HG03066 (cell line): ENCODE measurements around the gene ZNF75A.
"Not testable (repeated sequence)": the region's sequence is repeated elsewhere in the genome, so short reads cannot be mapped to it uniquely, and the experiment has no call there.

Experiments used
- ATAC-seq: cut with Tn5 transposase; IDR thresholded peaks from one replicate; pipeline ENCODE4 v1.9.1; 2021; ENCODE audit warnings: low read depth; ENCODE audit not compliant: unreplicated experiment

ZNF75A gene

DNA sequence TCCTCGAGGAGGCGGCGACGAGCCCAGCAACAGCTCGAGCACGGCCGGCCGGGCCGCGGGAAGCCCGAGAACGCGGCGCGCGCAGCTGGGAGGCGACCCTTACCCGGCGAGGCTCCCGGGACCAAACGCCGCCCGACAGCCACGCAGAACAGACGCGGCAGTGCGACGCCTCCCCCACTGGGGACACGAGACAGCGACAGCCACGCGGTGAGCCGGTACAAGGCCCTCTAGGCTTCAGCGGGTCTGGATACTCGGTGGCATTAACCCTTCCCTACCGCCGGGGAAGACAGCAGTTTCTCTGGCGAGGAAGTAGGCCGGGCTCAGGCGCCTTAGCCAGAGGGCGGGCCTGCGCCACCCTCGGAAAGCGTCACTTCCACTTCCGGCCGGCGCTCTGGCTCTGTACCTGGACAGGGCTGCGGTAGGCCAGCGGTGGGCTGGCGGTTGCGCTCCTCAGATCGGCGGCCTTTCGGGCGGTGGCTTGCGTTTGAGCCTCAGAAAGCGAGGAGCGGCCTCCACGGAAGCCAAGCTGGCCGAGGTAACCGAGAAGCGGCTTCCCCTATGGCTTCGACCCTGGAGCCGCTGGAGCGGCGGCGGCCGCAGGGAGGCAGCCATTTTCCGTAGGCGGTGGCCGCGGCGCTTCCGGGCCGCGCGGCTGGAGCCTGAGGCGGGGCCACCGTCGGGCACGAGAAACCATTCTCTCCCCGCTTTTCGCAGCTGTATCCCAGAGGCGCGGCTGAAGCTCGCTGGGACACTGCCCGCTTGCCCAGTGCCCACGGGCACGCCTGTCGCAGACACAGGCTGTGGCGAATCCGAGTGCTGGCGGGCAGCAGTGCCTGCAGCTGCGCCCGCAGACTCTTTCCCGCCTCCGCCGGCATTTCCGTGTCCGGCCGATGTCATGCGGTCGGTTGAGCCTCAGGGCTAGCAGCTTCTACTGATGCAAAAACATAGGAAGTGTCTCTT, at the start of gene ZNF75A, which contains the start of gene TIGD7:
TSS of gene ZNF75A (plus strand) at position 389 of the 960 bp plus-strand sequence. CDS start 2,932 bp downstream, outside the sequence.
TSS of gene TIGD7 (minus strand) at position 322 of the 960 bp plus-strand sequence. CDS start 4,816 bp downstream, outside the sequence.
- peak; percentile 92 for ATAC-seq

DNA sequence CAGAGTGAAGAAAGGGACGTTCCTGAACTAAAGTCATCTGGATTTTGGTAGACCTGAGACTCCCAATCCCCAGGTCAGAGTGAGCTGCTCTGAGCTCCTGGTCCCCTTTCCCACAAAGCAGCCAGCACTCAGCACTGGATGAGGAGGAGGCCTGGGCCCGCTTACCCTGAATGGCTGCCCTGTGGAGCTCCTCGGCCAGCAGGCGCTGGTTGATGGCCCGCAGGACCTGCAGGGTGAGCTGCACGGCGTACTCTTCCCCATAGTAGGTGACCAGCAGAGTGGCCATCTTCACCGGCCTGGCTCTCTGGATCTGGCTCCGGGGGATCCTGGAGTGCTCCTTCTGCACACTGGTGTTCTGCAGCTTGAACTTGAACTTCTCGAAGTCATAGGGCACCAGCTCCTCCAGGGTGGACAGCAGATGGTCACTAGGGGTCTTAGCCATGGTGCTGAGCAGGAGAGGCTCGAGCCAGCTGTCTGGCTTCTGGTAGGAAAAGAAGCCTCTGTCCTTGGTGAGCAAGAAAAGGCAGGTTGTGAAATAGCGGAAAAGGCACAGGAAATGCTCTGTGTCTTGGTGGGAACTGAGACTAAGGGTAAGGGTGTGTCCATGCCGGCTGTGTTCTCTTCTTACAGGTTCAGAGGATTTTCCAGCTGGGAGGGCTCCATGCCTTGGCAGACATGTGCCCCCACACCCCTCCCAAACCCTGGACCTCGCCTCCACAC, 49.0 kb upstream of the ZNF75A start, which contains the start of gene MEFV:
TSS of gene MEFV (minus strand) at position 488 of the 720 bp plus-strand sequence. CDS start at position 442, 46 bp downstream.
- ATAC-seq: no peak

- no peak for ATAC-seq
These were observed 48.3 kb upstream of the ZNF75A start for GRCh38 chr16:3256866-3257465.

GRCh38 chr16:3259836-3260235, 45.5 kb upstream of the ZNF75A start:
- ATAC-seq: no peak

DNA sequence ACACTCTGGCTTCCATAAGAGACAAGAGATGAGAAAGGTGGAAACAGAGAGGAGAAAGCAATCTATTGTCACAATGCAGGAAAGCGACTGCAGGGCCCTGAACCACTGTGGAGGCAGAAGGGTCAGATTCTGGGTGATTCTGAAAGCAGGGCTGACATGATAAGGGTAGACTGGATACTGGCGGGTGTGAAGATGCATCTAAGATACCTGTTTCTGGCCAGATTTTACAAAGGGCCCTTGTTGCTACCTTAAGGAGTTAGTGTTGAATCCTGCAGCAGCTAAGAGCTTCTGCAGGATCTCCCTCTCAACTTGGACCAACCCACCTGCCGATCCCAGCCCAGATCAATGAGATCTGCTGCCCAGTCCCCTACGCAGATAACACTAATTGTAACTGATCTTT, 42.8 kb upstream of the ZNF75A start:
- no peak for ATAC-seq

DNA sequence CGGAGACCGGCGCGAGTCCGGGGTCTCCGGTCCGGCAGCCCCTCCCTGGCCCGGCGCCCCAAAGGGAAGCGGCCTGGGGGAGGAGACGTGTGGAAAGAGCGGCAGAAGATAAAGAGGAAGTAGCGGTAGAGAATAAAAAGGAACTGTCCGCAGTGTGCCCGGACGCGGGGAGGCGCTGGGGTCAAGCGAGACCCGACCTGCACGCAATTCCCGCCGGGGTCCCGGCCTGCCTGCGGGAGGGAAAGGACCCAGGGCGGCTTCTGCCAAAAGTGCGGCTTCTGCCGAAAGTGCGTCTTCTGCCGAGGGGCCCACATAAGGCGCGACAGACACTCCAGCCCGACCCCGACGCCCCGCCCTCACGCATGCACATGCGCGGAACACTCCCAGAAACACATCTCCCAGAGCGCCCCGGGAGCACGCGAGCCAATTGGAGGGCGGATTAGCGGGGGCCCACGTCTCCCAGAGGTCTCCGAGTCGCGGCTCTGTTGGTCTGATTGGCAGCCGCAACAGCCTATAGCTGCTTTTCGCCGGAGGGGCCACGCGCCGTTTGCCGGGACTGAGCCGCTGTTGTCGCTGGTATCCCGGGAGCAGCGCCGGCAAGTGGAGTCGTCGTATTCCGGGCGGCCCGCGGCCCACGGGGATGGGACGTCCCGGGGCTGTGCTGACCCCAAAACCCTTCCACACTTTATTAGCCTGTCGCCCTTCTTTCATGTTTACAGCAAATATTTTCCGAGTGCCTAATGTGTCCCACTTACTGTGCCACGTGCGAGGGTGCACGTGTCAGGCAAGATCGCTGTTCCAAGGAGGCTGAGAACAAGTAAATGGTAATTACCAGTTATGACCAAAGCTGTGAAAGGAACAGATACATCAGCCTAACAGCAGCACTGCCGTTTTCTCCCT, 40.9 kb upstream of the ZNF75A start:
- ATAC-seq: peak; percentile 80

GRCh38 chr16:3266873-3267537, 38.3 kb upstream of the ZNF75A start:
- no peak for ATAC-seq

GRCh38 chr16:3268294-3268693, 37.0 kb upstream of the ZNF75A start:
- no peak for ATAC-seq

GRCh38 chr16:3270718-3271117, 34.6 kb upstream of the ZNF75A start:
- not testable (repeated sequence) for ATAC-seq

DNA sequence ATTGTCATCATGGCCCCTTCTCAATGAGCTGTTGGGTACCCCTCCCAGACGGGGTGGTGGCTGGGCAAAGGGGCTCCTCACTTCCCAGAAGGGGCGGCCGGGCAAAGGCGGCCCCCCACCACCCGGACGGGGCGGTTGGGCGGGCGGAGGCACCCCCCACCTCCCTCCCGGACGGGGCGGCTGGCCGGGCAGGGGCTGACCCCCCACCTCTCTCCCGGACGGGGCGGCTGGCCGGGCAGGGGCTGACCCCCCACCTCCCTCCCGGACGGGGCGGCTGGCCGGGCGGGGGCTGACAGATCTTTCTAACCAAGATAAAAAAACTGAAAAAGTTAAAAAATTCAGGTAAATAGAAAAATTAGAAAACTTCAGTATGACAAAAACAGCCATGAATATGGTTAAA, 34.0 kb upstream of the ZNF75A start:
- ATAC-seq: not testable (repeated sequence)

DNA sequence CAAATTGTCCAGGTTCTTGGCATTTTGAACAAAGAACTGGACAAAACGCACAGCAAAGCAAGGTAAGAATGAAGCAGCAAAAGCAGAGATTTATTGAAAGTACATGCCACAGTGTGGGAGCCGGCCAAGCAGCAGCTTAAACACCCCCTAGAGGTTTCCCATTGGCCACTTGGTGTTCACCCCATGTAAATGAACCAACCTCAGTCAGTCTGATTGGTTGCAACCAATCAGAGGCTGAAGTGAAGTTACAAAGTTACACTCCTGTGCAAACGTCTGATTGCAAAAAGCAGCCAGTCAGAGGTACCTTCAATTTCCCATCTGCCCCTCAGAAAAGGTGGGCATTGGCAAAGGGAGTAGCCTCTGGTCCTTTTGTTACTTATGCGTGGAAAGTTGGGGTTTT, 30.8 kb upstream of the ZNF75A start:
- no peak for ATAC-seq

DNA sequence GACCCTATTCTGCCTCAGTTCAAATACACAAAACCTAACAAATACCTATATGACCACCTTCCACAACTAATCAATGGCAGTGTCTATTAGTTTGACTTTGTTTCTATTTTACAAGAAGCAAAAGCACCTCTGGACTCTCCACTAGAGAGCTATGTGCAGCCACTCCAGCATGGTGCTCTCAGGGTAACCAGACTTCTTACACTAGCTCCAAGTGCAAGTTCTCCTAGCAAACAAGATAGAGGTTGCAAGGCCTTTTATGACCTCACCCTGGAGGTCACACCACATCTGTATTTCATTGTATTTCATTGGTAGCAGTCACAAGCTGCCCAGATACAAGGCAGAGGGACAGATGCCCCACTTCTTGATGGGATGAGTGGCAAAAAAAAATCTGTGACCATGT, 30.4 kb upstream of the ZNF75A start:
- ATAC-seq: no peak

DNA sequence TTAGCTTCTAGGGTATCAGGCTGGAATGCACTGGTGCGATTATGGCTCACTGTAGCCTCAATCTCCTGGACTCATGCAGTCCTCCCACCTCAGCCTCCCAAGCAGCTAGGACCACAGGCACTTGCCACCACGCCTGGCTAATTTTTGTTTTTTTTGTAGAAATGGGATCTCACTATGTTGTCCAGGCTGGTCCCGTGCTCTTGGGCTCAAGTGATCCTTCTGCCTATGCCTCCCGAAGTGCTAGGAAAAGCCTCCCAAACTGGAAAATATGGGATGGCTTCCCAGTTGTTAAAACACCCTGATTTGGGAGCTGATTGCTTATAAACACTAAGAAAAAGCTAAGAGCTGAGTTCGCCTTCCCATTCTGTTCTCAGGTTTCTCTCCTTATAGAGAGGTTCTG, 28.6 kb upstream of the ZNF75A start:
- ATAC-seq: no peak

DNA sequence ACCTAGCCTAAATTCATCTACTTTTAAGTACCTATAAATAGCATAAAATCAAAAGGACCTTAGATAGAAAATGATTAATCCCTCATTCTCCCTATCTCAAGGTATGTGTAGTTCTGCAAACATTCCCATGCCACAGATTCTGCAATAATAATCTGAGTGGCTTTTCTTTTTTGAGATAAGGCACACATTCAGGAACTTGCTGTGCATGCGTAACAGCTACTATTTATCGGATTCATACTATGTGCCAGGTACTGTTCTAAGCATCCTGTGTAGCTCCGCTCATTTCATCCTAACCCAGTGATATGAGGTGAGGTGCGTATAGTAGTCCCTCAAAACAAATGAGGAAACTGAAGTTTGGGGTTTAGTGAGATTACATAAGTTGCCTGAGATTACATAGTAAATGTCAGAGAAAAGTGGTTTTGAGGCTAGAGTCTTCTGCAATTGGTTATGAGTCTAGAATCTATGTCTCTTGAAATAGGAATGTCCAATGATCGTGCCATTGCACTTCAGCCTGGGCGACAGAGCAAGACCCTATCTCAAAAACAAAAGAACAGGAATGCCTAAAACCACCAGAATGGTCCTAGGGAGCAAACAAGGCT, 24.0 kb upstream of the ZNF75A start:
- ATAC-seq: no peak

- peak; percentile 22 for ATAC-seq
These were observed 23.1 kb upstream of the ZNF75A start for GRCh38 chr16:3282103-3282729.

GRCh38 chr16:3282730-3283542, 22.4 kb upstream of the ZNF75A start, which contains the start of gene ZNF263:
Gene ZNF263, plus strand, starts transcription at chr16:3283491. Its CDS starts 328 bp downstream, at chr16:3283819.
- ATAC-seq: peak; percentile 83
